HG02763 (cell line): ENCODE data around the gene PPIL1.

Experiments
- ATAC-seq: cut with Tn5 transposase; IDR thresholded peaks from one replicate; pipeline ENCODE4 v1.9.1; 2021; ENCODE audit warnings: mild to moderate bottlenecking, moderate library complexity; ENCODE audit not compliant: unreplicated experiment

Gene PPIL1

DNA sequence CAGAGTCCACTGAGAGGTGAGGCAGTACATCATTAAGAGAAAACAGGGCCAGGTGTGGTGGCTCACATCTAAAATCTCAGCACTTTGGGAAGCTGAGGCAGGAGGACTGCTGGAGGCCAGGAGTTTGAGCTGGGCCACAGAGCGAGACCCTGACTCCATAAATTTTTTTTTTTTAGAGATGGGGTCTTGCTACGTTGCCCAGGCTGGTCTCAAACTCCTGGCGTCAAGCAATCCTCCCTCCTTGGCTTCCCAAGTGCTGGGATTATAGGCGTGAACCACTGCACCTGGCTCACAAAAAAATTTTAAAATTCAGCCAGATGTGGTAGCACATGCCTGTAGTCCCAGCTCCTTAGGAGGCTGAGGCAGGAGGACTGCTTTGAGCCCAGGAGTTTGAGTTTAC, 17.3 kb downstream of the PPIL1 start:
- no peak for ATAC-seq

GRCh38 chr6:36856277-36856676, 18.3 kb downstream of the PPIL1 start:
- no peak for ATAC-seq

- no peak for ATAC-seq
Observed at GRCh38 chr6:36855750-36856149, 18.9 kb downstream of the PPIL1 start.

- no peak for ATAC-seq
Observed at GRCh38 chr6:36853325-36853724, 21.3 kb downstream of the PPIL1 start.

GRCh38 chr6:36852481-36853147, 22.0 kb downstream of the PPIL1 start:
- ATAC-seq = no peak

- ATAC-seq = no peak
Observed at GRCh38 chr6:36851626-36852025, 23.0 kb downstream of the PPIL1 start.

GRCh38 chr6:36851149-36851614, 23.4 kb downstream of the PPIL1 start:
- no peak for ATAC-seq

DNA sequence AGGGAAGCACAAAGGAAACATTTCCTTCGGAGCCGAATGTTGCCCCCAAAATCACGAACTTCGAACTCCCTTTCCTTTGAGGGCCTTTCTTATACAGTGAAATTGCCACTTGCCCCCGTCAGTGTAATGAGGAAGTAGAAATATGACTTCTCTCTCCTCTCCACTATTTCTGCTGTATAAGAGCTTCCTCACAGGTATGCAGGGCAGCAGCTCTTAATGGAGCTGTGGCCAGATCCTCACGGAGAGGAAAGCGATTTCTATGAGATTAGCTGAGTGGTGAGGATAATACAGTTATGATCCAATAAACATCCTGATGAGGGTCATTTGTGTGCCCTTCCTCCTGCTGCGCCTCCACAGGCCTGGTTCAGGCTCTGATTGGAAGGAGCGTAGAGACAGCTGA, 24.6 kb downstream of the PPIL1 start:
- no peak for ATAC-seq

GRCh38 chr6:36848658-36849441, 25.8 kb downstream of the PPIL1 start:
- ATAC-seq = no peak

- ATAC-seq = no peak
Observed at GRCh38 chr6:36847991-36848390, 26.6 kb downstream of the PPIL1 start.

GRCh38 chr6:36847152-36847551, 27.5 kb downstream of the PPIL1 start:
- ATAC-seq = no peak

GRCh38 chr6:36845233-36845632, 29.4 kb downstream of the PPIL1 start:
- no peak for ATAC-seq

- ATAC-seq = no peak
Observed at GRCh38 chr6:36844232-36845170, 30.1 kb downstream of the PPIL1 start.

GRCh38 chr6:36843170-36843569, 31.4 kb downstream of the PPIL1 start:
- no peak for ATAC-seq

DNA sequence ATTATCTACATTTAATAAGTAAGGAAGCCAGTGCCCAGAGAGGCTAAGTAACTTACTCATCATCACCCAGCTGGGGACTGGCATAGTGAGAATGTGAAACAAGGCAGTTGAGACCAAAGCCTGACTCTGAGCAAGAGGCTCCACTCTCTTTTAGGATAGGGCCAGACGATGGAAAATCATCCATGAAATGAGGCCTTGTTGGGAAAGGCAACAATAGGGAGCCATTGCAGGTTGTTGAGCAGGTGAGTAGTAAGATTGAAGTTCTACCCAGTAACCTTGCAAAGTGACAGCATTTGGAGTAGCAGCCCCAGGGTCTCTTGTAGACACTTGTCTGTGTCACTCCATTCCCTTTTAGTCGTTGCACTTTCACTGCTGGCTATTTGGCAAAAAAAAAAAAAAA, 32.8 kb downstream of the PPIL1 start:
- ATAC-seq = no peak

- no peak for ATAC-seq
Observed at GRCh38 chr6:36840432-36841403, 33.9 kb downstream of the PPIL1 start.

DNA sequence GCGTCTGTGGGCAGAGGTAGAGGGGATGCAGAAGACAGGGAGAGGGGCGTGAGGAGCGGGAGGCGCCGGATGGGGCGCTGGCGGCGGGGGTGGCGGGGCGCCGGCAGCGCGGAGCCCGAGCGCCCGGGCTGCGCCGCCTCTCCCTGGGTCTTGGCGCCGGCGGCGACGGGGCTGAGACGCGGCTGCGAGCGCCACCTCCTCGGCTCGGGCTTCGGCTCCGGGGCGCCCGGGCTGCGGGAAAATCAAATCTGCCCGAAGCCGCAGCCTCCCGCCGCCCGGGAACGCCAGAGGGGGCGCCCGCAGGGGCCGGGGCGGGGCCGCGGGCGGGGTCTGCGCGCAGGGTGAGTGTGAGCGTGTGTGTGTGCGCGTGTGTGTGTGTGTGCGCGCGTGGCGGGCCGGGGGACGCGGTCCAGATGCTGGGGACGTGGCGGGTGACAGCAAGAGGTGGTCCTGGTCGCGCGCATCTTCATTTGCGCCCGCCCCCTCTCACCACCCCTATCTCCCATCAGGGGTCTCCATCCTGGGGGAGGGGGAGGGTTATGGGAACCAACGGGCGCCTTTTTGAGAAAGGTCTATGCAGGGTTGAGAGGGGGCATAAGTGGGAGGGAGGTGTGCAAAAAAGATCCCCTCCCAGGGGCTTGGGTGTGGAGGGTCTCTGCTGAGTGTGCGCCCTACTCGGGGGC, 34.7 kb downstream of the PPIL1 start:
- ATAC-seq = no peak

- no peak for ATAC-seq
Observed at GRCh38 chr6:36838896-36839748, 35.5 kb downstream of the PPIL1 start, which contains the start of gene CPNE5. Gene CPNE5 (minus strand): TSS chr6:36839444. CDS start chr6:36839377, 67 bp downstream.

DNA sequence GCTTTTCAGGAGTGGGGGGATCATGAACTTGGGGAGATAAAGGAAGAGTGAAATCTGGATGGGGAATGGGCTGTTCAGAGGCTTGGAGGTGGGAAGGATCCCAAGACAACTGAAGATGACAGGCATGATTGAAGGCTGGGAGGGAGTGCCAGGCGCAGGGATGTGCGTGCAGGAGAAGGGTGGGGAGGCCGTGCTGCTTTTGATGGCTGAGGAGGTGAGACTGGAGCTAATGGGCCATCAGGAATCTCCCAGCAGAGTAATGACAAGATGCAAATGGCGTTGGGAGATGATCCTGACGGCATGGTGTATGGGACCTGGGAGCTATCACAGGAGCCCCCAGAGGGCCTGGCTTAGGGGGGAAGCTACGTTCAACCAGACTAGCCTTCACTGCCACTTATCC, 36.9 kb downstream of the PPIL1 start:
- ATAC-seq = no peak
